DMS 273 treated with DMSO at 0.1 percent for 48 hours (cell line): ENCODE results near the gene DCPS.
"Not testable (repeated sequence)": the region's sequence is repeated elsewhere in the genome, so short reads cannot be mapped to it uniquely, and the experiment has no call there.

Experiments used
- DNase-seq: peaks from one replicate; lab custom pipeline; 2025; lab: John Stamatoyannopoulos, UW

Gene DCPS

DNA sequence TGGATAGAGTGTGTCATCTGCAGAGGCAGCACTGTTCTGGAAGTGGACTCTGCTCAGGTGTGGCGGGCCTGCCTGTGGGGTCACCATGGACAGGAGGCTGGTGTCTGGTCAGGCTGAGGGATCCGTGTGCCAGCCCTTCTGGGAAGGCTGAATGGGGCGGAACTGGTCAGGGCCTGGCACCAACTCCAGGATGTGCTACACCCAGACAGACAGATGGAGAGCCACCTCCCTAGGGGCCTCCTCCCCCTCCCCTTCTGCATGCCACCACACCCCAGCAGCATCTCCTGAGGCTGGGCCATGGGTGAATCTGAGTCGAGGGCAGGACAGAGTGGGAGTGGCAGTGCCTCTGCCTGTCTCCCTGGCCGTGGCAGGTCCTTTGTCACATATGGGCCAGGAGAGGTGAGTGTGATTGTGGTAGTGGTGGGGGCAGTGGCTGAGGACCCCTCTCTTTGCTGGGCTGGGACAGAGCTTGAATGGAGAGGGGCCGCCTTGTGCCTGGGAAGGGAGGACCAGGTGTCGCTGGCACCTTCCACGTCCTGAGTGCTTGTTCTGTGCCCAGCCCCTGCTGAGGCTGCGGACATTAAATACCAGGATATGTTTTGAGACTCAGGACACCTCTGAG is 80.7 kb downstream of the DCPS start:
- DNase-seq, result no peak

DNA sequence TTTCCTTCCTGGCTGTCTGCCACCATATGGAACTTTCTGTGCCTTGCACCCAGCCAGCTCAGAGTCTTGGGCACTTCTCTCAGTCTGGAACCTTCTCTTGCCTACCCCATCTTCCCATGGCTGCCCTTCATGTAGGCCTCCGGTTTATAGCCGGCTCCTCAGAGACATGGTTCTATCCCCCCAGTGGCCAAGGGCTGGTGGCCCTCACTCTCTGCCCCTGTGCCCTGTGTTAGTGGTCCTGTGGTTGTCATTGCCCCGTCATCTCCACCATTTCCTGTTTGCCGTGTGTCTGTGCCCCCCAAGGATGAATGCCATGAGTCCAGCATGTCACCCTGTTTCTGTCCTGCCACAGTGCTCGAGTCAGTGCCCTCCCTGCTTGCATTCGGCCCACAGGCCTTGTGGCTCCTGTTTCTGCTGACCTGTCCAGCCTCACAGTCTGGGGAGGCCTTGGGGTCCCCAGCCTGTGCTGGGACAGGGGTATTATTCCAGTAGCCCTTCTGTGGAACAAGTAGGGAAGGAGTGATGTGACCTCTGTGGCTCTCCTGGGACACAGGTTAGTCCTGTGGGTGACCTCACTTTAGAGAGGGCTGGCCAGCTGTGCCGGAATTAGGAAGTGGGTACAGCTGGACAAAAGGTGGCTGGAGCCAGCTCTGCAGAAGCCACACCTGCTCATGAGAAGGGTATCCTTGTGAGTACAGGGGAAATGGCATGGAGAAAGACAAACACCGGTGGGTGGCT is 82.3 kb downstream of the DCPS start:
- no peak for DNase-seq

DNA sequence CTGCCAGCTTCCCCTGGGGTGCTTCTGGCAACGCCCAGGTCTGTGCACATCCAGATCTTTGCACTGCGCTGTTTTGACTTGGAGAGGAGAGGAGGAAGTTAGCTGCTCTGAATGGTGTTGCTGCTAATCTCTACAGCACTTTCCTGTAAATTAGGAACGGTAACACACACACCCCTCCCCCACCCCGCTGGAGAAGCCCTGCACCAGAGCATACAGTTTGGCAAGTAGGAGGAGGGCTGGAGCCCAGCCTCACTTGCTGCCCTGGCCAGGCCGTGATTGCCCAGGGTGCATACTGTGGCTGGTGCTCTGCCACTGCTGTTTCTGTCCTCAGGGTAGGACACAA is 82.8 kb downstream of the DCPS start:
- DNase-seq, result not testable (repeated sequence)

DNA sequence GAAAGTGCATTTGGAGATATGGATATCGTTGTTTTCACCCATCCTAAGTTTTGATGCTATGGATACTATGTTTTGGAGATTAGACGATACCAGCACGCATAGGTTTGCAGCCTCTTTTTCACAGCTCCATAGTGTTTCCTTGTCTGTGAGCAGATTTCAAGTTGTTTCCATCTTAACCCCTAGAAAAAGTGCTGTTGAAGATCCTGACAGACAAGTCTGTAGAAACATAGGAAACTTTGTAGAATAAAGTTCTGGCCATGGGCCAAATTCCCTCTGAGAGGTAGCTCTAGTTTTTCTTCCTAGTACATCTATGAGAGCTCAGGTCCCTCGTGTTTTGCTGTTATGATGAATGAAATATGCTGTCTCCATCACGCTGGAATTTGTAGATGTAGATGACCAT is 84.0 kb downstream of the DCPS start:
- no peak for DNase-seq

DNA sequence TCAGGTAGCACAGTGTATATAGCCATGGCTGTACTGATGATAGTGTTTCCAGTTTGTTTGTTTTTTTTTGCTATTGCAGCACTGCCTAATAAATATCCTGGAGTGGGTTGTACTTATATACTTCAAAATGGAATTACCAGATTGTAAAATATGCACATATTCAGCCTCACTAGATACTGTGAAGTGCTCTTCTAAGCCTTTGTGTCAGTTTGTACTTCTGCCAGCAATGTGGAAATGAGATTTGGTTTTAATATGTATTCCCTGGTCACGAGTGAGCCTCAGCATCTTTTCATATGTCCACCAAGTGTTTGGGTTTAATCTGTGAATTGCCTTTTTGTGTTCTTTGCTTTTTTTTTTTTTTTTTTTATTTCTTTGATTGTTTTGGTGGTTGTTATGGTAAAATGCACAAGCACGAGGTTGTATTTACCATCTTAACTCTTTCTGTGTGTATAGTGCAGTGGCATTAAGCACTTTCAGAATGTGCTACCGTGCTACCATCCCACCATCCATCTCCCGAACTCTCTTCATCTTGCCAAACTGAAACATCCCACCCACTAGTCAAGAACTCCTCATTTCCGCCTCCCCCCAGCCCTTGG is 86.5 kb downstream of the DCPS start:
- no peak for DNase-seq

DNA sequence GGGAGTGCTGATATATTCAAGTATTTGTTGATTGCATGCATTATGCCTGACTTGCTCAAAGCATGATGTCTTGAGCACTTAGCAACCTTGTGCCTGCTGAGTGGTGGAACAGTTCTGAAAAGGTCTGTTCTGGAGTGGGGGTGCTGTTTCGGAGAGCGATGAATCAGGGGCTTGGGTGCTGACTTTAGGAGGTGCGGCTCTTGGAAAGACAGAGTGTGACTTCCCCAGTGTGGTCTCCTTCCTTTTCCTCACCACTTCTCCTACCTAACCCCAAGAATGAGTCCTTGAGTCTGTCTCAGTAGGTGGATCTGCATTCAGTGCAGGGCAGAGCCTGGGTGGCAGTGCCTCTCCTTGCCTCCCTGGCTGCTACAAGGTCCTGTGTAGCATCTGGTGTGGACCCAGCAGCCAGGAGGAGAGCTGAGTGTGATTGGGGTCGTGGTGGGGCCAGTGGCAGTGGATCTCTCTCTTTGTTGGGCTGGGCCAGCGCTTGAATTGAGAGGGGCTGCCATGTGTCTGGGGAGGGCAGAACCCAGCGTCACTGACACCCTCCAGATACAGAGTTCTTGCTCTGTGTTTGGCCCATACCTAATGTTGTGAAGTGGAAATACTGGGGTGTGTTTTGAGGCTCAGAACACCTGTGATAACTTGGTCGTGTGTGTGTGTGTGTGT is 87.6 kb downstream of the DCPS start:
- DNase-seq, result no peak

DNA sequence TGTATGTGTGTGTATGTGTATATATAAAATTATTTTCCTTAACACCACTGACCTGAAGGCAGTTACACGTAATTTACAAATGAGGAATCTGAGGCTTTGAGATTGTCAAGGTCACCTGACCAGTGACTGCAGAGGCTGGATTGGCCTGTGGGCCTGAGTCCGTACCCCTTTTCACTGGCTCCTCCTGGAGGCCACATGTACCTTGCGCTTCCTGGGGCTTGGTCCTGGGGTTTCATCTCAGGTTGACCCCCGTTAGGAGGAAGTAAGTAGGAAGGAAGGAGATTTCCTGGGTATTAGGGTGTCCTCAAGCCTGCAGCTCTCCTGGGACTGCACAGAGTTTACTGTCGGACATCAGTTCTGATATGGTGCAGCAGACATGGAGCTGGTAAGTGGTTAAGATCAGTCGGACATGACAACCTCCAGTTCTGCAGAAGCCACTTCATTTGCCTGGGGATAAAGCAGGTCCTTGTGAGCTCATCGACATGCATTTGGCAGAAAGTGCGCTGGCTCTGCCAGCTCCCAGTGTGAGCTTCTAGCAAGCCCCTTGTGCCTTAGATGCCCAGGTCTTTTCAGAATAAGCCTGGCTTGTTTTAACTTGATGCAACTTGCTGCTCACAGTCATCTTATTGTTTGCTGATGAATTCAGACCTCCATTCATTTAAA is 88.2 kb downstream of the DCPS start:
- DNase-seq, result no peak

DNA sequence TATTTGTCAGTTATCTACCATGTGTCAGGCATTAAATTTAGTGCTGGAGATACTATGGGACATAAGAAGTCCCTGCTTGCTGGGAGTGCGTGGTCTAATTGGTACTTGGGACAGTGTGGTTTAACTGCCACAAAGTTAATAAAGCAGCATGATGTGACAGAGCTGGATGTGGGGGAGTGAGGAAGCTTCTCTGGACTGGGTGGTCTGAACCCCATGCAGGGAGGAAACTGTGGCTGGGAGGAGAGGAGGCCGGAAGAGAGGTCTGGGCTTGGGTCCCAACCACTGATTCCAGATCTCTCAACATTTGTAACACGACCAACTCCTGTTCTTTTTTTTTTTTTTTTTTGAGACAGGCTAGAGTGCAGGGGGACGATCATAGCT is 88.8 kb downstream of the DCPS start:
- DNase-seq, result no peak

DNA sequence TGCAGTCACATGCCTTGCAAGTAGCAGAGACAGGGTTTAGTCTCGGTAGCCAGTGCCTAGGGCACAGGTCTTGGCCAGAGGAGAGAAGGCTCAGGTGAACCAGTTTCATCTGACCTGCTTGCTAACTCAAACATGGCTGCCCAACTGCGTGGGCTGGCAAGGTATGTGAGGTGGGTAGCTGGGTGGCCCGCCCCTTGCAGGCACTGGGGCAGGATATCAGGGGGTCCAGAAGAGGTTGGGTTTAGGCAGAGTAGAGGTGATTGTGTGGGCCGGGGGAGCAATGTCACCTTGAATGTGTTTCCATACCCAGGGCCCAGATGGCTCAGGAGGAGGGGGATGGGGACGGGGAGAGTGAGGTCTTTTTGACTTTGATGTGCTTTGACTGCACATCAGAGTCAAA is 89.3 kb downstream of the DCPS start:
- no peak for DNase-seq

DNA sequence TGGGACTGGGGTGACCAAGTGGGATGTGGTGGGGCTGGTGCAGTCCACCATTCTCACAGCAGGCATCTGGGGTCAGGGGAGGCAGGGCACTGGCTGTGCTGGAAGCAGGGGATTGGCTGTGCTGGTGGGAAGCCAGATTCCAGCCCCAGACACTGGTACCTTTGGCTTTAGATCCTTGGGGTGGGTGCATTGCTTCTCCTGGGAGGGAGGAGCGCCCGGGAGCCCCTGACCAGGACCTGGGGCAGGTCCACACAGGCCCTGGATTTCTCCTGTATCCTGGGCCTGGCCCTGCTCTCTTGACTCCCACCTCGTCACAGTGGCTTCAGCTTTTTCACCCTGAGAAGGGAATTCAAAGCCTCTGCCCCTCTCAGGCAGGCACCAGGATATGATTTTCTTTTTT is 90.2 kb downstream of the DCPS start:
- DNase-seq, result no peak

DNA sequence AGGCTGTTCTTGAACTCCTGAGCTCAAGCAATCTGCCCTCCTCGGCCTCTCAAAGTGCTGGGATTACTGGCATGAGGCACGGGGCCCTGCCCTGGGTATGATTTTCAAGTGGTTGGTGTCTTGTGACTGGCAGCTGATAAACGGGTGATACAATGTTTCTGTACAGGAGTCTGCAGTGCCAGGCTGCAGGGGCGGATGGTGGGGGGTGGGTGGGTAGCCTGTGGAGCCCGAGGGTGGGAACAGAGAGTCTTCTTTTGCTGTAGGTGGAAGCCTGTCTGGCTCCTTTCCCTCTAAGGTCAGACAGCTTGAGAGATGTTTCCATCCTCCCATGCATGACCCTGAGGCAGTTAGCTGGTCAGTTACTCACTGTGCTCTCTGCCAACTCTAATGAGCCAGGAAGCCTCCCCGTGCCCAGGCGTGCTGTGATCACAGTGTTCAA is 90.8 kb downstream of the DCPS start:
- not testable (repeated sequence) for DNase-seq
